ENCODE data around the gene CDCA5.

CDCA5 gene

DNA sequence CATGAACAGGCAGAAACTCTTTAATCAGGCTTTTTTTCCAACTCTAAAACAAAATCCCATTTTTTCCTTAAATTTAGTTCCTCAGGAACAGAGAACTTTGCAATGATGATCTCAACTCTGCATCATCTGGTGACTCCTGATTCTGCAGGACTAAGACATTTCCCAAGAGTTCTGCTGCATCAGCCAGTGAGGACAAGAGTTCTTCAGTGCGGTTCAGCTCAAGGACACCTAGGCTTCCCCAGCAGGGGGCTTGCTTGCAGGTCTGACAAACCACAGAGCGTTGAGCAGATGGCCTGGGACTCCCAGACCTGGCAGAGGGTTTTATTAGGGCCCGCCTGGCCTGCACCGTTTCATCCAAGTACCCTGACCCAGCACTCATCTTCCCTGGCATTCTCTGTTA is 6.4 kb downstream of the CDCA5 start:
- FAIRE-seq (no peak), DNase-seq (ENCODE audit: insufficient read length, low spot score) (no peak)

DNA sequence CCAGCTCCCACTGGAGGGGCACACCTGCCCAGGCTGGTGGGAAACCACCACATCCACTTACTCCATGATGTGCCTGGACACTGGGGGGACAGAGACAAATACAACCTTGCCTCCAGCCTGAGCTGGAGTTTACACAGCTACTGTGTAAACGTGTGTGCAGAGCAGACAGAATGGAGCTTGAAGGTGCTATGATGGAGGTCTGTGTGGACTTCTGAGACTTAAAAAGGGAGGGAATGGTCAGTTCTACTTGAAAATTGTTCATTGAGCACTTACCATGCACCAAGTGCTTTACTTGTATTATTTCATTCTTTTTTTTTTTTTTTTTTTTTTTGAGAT is 11.2 kb downstream of the CDCA5 start:
- FAIRE-seq (no peak), DNase-seq (ENCODE audit: insufficient read length, low spot score) (no peak)
- TF ChIP-seq, protein P1, sequence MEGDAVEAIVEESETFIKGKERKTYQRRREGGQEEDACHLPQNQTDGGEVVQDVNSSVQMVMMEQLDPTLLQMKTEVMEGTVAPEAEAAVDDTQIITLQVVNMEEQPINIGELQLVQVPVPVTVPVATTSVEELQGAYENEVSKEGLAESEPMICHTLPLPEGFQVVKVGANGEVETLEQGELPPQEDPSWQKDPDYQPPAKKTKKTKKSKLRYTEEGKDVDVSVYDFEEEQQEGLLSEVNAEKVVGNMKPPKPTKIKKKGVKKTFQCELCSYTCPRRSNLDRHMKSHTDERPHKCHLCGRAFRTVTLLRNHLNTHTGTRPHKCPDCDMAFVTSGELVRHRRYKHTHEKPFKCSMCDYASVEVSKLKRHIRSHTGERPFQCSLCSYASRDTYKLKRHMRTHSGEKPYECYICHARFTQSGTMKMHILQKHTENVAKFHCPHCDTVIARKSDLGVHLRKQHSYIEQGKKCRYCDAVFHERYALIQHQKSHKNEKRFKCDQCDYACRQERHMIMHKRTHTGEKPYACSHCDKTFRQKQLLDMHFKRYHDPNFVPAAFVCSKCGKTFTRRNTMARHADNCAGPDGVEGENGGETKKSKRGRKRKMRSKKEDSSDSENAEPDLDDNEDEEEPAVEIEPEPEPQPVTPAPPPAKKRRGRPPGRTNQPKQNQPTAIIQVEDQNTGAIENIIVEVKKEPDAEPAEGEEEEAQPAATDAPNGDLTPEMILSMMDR (IDR thresholded peaks at IDR 0.05; ENCODE audit: insufficient read depth, missing control alignments), result no peak

More for the DNA sequence above, 6.4 kb downstream of the CDCA5 start:
- TF ChIP-seq, protein P1 (IDR thresholded peaks at IDR 0.05; ENCODE audit: insufficient read depth, missing control alignments), result no peak

DNA sequence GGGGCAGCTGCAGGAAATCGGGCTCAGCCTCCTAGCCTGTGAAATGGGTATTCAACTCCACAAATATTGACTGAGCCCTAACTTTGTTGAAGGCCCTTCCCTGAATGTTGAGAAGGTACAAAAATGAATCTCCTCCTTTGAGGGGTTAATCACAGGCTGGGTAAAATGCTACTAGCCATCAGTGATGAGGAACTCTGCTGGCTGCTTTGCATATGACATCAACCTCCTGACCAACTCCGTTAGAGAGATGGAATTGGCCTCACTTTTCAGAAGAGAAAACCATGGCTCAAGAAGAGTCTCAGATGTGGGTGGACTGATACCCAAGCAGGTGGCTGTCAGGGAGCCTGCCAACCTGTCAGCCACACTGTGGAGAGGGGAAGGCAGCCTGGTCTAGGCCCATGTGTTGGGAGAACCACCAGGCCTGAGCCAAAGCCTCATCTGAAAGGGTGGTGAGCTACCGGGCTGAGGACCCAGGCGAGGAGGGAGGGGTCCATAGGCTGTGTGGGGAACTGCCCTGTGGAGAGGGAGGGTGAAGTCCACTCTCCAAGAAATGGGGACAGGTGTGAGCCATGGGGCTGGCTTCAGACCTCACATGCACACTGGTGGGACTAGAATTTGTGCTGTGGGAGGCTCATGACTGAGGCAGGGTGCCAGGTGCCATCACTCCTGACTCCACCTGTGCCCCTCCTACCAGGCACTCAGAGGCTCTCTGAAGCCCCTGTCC is 11.8 kb downstream of the CDCA5 start:
- DNase-seq (ENCODE audit: insufficient read length, low spot score) (no peak), FAIRE-seq (no peak)
- TF ChIP-seq, protein P1 (IDR thresholded peaks at IDR 0.05; ENCODE audit: insufficient read depth, missing control alignments), result no peak

DNA sequence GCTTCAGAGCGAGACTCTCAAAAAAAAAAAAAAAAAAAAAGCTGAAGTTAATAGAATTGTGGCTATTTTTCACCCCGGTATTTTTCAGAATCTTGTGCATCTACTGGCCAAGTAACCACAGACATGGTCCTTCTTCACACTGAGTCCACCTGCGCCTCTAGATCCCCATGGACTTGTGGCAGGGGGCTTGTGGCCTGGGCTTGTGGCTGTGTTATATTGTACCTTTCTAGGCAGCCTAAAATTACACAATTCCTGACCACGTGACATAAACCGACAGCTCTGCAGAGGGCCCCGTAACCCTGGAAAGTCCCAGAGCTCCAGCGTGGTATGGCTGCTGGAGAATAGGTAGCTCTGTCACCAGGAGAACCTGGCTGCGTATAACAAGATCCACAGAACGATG is 14.6 kb downstream of the CDCA5 start:
- TF ChIP-seq, protein P1 (IDR thresholded peaks at IDR 0.05; ENCODE audit: insufficient read depth, missing control alignments), result no peak
- DNase-seq (ENCODE audit: insufficient read length, low spot score), result no peak
- FAIRE-seq, result no peak

DNA sequence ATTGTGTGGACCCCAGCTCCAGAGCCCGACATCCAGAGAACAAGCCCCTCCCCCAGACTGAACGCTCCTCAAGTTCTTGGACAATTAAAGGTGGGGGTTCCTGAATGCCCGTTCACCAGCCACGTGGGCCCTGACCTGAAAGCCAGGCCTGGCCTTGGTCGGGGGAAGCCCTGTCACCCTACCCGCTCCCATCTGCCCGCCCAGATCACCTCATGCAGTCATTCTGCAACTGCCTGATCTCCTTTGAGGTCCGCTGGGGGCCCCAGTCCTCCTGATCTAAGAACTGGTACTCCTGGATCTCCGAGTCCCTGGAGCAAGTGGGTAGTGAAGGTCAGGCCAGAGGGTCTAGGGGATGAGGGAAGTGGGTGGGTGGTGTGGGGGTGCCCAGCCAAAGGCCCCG is 16.4 kb downstream of the CDCA5 start:
- TF ChIP-seq, protein P1 (IDR thresholded peaks at IDR 0.05; ENCODE audit: insufficient read depth, missing control alignments), result no peak
- FAIRE-seq, result no peak
- no peak for DNase-seq (ENCODE audit: insufficient read length, low spot score)

DNA sequence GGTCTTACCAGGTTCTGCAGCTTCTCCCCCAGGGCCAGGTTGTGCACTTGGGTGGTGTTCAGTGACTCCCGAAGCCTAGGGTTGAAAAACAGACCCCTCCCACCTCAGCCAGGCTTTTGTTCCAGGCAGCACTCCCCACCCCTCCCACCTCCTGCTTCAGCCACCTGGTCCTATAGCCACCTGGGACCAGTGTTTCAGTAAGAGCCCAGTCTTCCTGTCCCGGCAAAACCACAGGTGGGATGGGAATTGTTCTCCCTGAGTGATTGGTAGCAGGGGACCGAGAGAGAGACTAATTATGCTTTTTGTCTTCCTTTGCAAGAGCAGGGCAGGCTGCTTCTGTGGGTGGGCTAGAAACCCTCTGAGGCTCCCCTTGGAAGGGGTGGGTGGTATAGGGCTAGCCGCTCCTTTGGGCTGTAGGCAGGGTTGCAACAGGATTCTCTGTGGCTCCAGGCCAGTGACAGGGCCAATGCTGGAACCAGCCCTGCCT is 17.0 kb downstream of the CDCA5 start:
- no peak for FAIRE-seq
- TF ChIP-seq, protein P1 (IDR thresholded peaks at IDR 0.05; ENCODE audit: insufficient read depth, missing control alignments), result no peak
- DNase-seq (ENCODE audit: insufficient read length, low spot score), result no peak

DNA sequence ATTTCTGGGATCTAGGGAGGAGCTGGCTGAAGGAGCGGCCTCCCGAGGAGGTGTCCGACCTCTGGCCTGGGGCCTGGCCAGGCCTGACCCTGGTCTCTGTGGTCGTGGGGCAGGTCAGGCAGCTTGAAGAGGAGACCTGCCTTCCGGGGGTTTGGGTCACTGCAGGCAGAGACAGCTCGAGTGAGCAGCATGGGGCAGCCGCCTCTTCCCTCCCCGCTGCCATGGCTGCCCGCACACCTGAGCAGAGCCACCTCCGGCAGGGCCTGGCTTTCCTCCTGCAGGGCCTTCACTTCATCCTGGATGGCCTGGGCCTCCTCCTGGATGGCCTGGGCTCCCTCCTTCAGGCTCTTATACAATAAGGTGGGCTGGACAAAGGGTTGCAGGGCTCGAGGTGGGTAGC is 17.5 kb downstream of the CDCA5 start:
- no peak for DNase-seq (ENCODE audit: insufficient read length, low spot score)
- TF ChIP-seq, protein P1 (IDR thresholded peaks at IDR 0.05; ENCODE audit: insufficient read depth, missing control alignments), result no peak
- no peak for FAIRE-seq
